Neural cell (in vitro differentiated cells): ENCODE measurements around the gene CCDC69. TPM values are rescaled to one million over a fixed set of nuclear protein-coding genes. Genes with fewer than 3 reads are reported as not detected.

Experiments used
- H2AFZ ChIP-seq: fragments of 200-600, 300-800 bp; sonication (generic), shearing (Covaris generic); 2 replicates; pipeline ENCODE4 v1.6.0; 2014; ENCODE audit warnings: low read depth, mild to moderate bottlenecking, antibody characterized with exemption, low read length, moderate library complexity
- H3F3A ChIP-seq: fragments of 200-600 bp; shearing (Covaris generic); 2 replicates; pipeline ENCODE4 v1.6.1; 2016; ENCODE audit warnings: mild to moderate bottlenecking, moderate library complexity, mixed read lengths, antibody characterized with exemption, low read length; ENCODE audit not compliant: insufficient read depth, poor library complexity, severe bottlenecking
- H3K27ac ChIP-seq: fragments of 200-600, 300-800 bp; sonication (generic), shearing (Covaris generic); 2 replicates; pipeline ENCODE4 v1.5.1; 2014; ENCODE audit warnings: mild to moderate bottlenecking, low read length, moderate library complexity
- H3K27me3 ChIP-seq: fragments of 300-800, 200-600 bp; sonication (generic), shearing (Covaris generic); 2 replicates; pipeline ENCODE4 v1.6.0; 2014; ENCODE audit warnings: mild to moderate bottlenecking, low read depth, low read length, moderate library complexity; ENCODE audit not compliant: insufficient read depth
- H3K36me3 ChIP-seq: fragments of 300-800, 200-600 bp; sonication (generic), shearing (Covaris generic); 2 replicates; pipeline ENCODE4 v1.5.1; 2014; ENCODE audit warnings: mild to moderate bottlenecking, antibody characterized with exemption, low read length, moderate library complexity; ENCODE audit not compliant: insufficient read depth
- H3K4me2 ChIP-seq: fragments of 300-800, 200-600 bp; sonication (generic), shearing (Covaris generic); 2 replicates; pipeline ENCODE4 v1.6.0; 2014; ENCODE audit warnings: mild to moderate bottlenecking, low read length
- H3K4me3 ChIP-seq: fragments of 300-800, 200-600 bp; sonication (generic), shearing (Covaris generic); 2 replicates; pipeline ENCODE4 v1.5.1; 2014; ENCODE audit warnings: mild to moderate bottlenecking, low read length, moderate library complexity
- H3K79me2 ChIP-seq: fragments of 200-600 bp; shearing (Covaris generic); replicated peaks from 2 replicates; pipeline ENCODE4 v1.6.0; 2014; ENCODE audit warnings: mild to moderate bottlenecking, low read length, moderate library complexity; ENCODE audit not compliant: insufficient read depth
- H3K9ac ChIP-seq: fragments of 300-800, 200-600 bp; sonication (generic), shearing (Covaris generic); 2 replicates; pipeline ENCODE4 v1.6.1; 2016; ENCODE audit warnings: mild to moderate bottlenecking, low read length, mixed read lengths
- H3K9me2 ChIP-seq: fragments of 200-600 bp; shearing (Covaris generic); 2 replicates; pipeline ENCODE4 v1.6.1; 2016; ENCODE audit warnings: mild to moderate bottlenecking, low read length, mixed read lengths; ENCODE audit not compliant: insufficient read depth
- H3K9me3 ChIP-seq: fragments of 200-600, 300-800 bp; sonication (generic), shearing (Covaris generic); 2 replicates; pipeline ENCODE4 v1.6.1; 2016; ENCODE audit warnings: mild to moderate bottlenecking, mixed run types, low read length, moderate library complexity, mixed read lengths
- H4K20me1 ChIP-seq: fragments of 200-600 bp; shearing (Covaris generic); 2 replicates; pipeline ENCODE4 v1.6.1; 2016; ENCODE audit warnings: mild to moderate bottlenecking, mixed run types; ENCODE audit not compliant: insufficient read depth
- EP300 ChIP-seq: fragments of 450-650 bp; conservative IDR thresholded peaks from 2 replicates; pipeline ENCODE4 v1.6.1; 2014; ENCODE audit warnings: antibody characterized with exemption, mild to moderate bottlenecking, moderate library complexity; ENCODE audit not compliant: poor library complexity, severe bottlenecking
- EZH2 ChIP-seq: fragments of 200-600, 300-800 bp; shearing (Covaris generic), sonication (generic); IDR thresholded peaks from 2 replicates; pipeline ENCODE4 v1.6.1; 2014; ENCODE audit warnings: antibody characterized with exemption, low read length, borderline replicate concordance, mild to moderate bottlenecking; ENCODE audit not compliant: insufficient read depth, poor library complexity, severe bottlenecking
- MXI1 ChIP-seq: fragments of 450-650 bp; conservative IDR thresholded peaks from 2 replicates; pipeline ENCODE4 v1.6.1; 2014; ENCODE audit warnings: antibody characterized with exemption, mild to moderate bottlenecking; ENCODE audit not compliant: poor library complexity, severe bottlenecking
- POLR2AphosphoS5 ChIP-seq: IDR thresholded peaks from 2 replicates; pipeline ENCODE4 v1.6.1; 2012
- RAD21 ChIP-seq: fragments of 450-650 bp; conservative IDR thresholded peaks from 2 replicates; pipeline ENCODE4 v1.6.1; 2014; ENCODE audit warnings: antibody characterized with exemption, mild to moderate bottlenecking, moderate library complexity
- REST ChIP-seq: IDR thresholded peaks from 2 replicates; pipeline ENCODE4 v1.6.1; 2012; ENCODE audit warnings: borderline replicate concordance
- SMC3 ChIP-seq: fragments of 450-650 bp; conservative IDR thresholded peaks from 2 replicates; pipeline ENCODE4 v1.6.1; 2014; ENCODE audit warnings: antibody characterized with exemption, mild to moderate bottlenecking, moderate library complexity; ENCODE audit not compliant: poor library complexity
- TAF1 ChIP-seq: IDR thresholded peaks from 2 replicates; pipeline ENCODE4 v1.6.1; 2012; ENCODE audit warnings: low read depth
- polyA plus RNA-seq: library from polyadenylated mRNA; depleted of rRNA; stranded (reverse); fragments of >200 nt; gene quantifications from 2 replicates; pipeline ENCODE4 v1.2.3, GENCODE V29; 2014
- TF ChIP-seq, protein P1 (sequence below): fragments of 450-650 bp; IDR thresholded peaks from 2 replicates; pipeline ENCODE4 v1.5.1; 2014; ENCODE audit warnings: antibody characterized with exemption, mild to moderate bottlenecking, moderate library complexity; ENCODE audit not compliant: poor library complexity, severe bottlenecking

Gene CCDC69
- polyA plus RNA-seq, 1 donor from 2014 or later, result not detected

DNA sequence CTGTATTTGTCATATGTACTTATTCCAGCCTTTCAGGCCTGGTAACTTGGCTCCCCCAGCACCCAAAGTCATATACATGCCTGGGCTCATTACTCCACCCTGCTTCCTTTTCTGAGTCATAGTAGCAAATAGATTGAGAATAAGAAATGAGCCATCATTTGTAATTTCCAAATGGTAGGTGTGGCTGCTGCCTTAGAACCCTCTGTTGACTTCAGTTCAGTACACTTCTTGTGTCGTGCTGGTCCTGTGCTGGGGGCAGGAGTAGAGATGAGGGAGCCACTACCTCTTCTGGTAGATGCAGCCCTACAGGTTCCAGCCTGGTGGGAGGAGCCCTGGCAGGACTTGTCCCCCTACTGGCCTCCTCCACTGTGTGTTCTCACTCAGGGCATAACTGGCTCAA, 40.2 kb upstream of the CCDC69 start:
- Histone ChIP-seq H2AFZ (no peak overlapping the region), H3K4me3 (no peak overlapping the region), H3K27ac (no peak overlapping the region), H3F3A (no peaks in the 10 kb centered on the region), H3K9me3 (no peaks in the 10 kb centered on the region), H3K36me3 (no peaks in the 10 kb centered on the region), H4K20me1 (no peaks in the 10 kb centered on the region), H3K27me3 (no peaks in the 10 kb centered on the region), H3K9me2 (no peaks in the 10 kb centered on the region), H3K9ac (no peak overlapping the region), H3K4me2 (no peak overlapping the region), H3K79me2 (no peaks in the 10 kb centered on the region)
- TF ChIP-seq MXI1 (no peak), POLR2AphosphoS5 (no peak), SMC3 (no peak), TAF1 (no peak)

- Histone ChIP-seq H3F3A (no peaks in the 10 kb centered on the region), H3K9me2 (no peaks in the 10 kb centered on the region), H3K79me2 (no peaks in the 10 kb centered on the region), H3K4me3 (no peak overlapping the region), H3K36me3 (no peaks in the 10 kb centered on the region), H4K20me1 (no peaks in the 10 kb centered on the region), H3K9me3 (no peaks in the 10 kb centered on the region), H3K9ac (no peak overlapping the region), H3K4me2 (no peak overlapping the region), H2AFZ (no peak overlapping the region), H3K27me3 (no peaks in the 10 kb centered on the region), H3K27ac (no peak overlapping the region)
- TF ChIP-seq TAF1 (no peak), MXI1 (no peak), EP300 (no peak), SMC3 (no peak), EZH2 (no peak), RAD21 (no peak), REST (no peak), POLR2AphosphoS5 (no peak)
- TF ChIP-seq, protein P1, sequence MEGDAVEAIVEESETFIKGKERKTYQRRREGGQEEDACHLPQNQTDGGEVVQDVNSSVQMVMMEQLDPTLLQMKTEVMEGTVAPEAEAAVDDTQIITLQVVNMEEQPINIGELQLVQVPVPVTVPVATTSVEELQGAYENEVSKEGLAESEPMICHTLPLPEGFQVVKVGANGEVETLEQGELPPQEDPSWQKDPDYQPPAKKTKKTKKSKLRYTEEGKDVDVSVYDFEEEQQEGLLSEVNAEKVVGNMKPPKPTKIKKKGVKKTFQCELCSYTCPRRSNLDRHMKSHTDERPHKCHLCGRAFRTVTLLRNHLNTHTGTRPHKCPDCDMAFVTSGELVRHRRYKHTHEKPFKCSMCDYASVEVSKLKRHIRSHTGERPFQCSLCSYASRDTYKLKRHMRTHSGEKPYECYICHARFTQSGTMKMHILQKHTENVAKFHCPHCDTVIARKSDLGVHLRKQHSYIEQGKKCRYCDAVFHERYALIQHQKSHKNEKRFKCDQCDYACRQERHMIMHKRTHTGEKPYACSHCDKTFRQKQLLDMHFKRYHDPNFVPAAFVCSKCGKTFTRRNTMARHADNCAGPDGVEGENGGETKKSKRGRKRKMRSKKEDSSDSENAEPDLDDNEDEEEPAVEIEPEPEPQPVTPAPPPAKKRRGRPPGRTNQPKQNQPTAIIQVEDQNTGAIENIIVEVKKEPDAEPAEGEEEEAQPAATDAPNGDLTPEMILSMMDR, result no peak
These were observed 38.6 kb upstream of the CCDC69 start for GRCh38 chr5:151262532-151262931.

DNA sequence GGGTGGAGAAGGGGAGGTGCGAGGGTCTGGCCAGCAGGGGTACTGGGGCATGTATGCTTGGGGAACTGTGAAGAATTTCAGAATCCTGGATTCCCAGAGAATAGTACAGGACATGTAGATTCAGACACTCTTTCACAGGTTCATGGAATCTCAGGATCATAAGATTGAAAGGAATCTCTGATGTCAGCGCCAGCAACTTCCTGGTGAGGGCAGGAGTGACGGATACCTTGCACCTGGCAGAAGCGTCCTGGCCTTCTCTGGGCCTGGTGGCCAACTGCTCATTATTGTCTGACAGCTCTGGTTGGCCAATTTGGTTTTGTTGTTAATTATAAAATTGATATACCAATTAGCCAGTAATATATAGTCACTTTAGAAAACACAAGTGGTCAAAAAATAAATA, 36.0 kb upstream of the CCDC69 start:
- H4K20me1 ChIP-seq, result no peaks in the 10 kb centered on the region
- no peaks in the 10 kb centered on the region for H3K9me2 ChIP-seq
- no peaks in the 10 kb centered on the region for H3F3A ChIP-seq
- H3K9ac ChIP-seq, result no peak overlapping the region
- no peak overlapping the region for H2AFZ ChIP-seq
- no peak overlapping the region for H3K4me3 ChIP-seq
- TF ChIP-seq EP300 (no peak), RAD21 (no peak), TAF1 (no peak), SMC3 (no peak), MXI1 (no peak), EZH2 (no peak), POLR2AphosphoS5 (no peak), REST (no peak)
- TF ChIP-seq, protein P1, result no peak
- no peaks in the 10 kb centered on the region for H3K79me2 ChIP-seq
- H3K27ac ChIP-seq, result no peak overlapping the region
- H3K27me3 ChIP-seq, result no peaks in the 10 kb centered on the region
- H3K9me3 ChIP-seq, result no peaks in the 10 kb centered on the region
- no peak overlapping the region for H3K4me2 ChIP-seq
- H3K36me3 ChIP-seq, result no peaks in the 10 kb centered on the region
